ENCODE measurements around the gene IFT57.
"Not testable (repeated sequence)": the region's sequence is repeated elsewhere in the genome, so short reads cannot be mapped to it uniquely, and the experiment has no call there.

The IFT57 gene

GRCh38 chr3:108158251-108158650 lies 64.0 kb downstream of the IFT57 start:
- DNase-seq, result no peak

- no peak for DNase-seq
Measured at GRCh38 chr3:108157273-108157672, 65.0 kb downstream of the IFT57 start.

GRCh38 chr3:108156312-108156853 lies 65.8 kb downstream of the IFT57 start:
- DNase-seq, result no peak

GRCh38 chr3:108155642-108156041 lies 66.6 kb downstream of the IFT57 start:
- not testable (repeated sequence) for DNase-seq

- DNase-seq, result peak; percentile 80
Measured at GRCh38 chr3:108153451-108153981, 68.7 kb downstream of the IFT57 start.

- no peak for DNase-seq
Measured at GRCh38 chr3:108152274-108152673, 70.0 kb downstream of the IFT57 start.

GRCh38 chr3:108150200-108150599 lies 72.0 kb downstream of the IFT57 start:
- DNase-seq, result no peak

- no peak for DNase-seq
Measured at GRCh38 chr3:108146139-108146538, 76.1 kb downstream of the IFT57 start.

GRCh38 chr3:108145578-108145977 lies 76.6 kb downstream of the IFT57 start:
- no peak for DNase-seq

GRCh38 chr3:108137460-108137814 lies 84.8 kb downstream of the IFT57 start:
- DNase-seq, result no peak

- DNase-seq, result no peak
Measured at GRCh38 chr3:108136561-108137459, 85.4 kb downstream of the IFT57 start.

- DNase-seq, result no peak
Measured at GRCh38 chr3:108134555-108134880, 87.7 kb downstream of the IFT57 start.

- no peak for DNase-seq
Measured at GRCh38 chr3:108133858-108134554, 88.2 kb downstream of the IFT57 start.

GRCh38 chr3:108133048-108133369 lies 89.2 kb downstream of the IFT57 start:
- no peak for DNase-seq

- no peak for DNase-seq
Measured at GRCh38 chr3:108131475-108132134, 90.6 kb downstream of the IFT57 start.

GRCh38 chr3:108130701-108131474 lies 91.3 kb downstream of the IFT57 start:
- DNase-seq, result peak; percentile 86

- no peak for DNase-seq
Measured at GRCh38 chr3:108130236-108130635, 92.0 kb downstream of the IFT57 start.

- DNase-seq, result no peak
Measured at GRCh38 chr3:108127301-108127988, 94.8 kb downstream of the IFT57 start.

GRCh38 chr3:108126348-108126747 lies 95.9 kb downstream of the IFT57 start:
- no peak for DNase-seq

GRCh38 chr3:108125550-108126071 lies 96.6 kb downstream of the IFT57 start:
- DNase-seq, result no peak

GRCh38 chr3:108125153-108125543 lies 97.1 kb downstream of the IFT57 start:
- DNase-seq, result no peak

All from fibroblast of upper back skin (primary cell).